ENCODE data around the gene MKRN1.

The MKRN1 gene

DNA sequence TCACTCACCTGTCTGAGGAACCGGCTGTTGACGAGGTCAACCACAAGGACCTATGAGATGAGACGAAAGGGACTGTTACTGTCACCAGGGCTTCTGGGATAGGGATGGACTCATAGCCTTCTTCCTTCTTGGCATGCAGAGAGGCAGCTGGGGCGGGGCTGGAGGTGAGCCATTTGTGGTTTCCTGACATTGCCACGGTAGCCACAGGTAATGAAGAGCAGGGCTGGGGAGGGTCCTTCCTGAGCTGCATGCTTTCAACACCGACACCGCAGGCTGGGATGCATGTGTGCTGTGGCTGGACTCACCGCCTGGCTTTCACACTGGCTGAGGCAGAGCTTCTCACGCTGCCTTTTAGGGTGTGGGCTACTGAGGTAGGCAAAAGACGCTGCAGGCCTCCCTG lies 46.4 kb upstream of the MKRN1 start:
- Histone ChIP-seq H2AFZ (ENCODE audit: low read length) (no peak overlapping the region), H3F3A (ENCODE audit: low read depth) (no peaks in the 10 kb centered on the region), H3K36me3 (ENCODE audit: insufficient read depth, low read length) (no peaks in the 10 kb centered on the region), H3K4me2 (ENCODE audit: low read depth, low read length, poor library complexity, severe bottlenecking) (peak overlapping the region; percentile 29), H3K4me1 (ENCODE audit: insufficient read depth, low read length, poor library complexity, severe bottlenecking) (peaks cover 7% of the 10 kb centered on the region), H4K20me1 (ENCODE audit: insufficient read depth, low read length, poor library complexity, severe bottlenecking) (no peaks in the 10 kb centered on the region), H3K4me3 (ENCODE audit: low read length, poor library complexity, severe bottlenecking) (no peak overlapping the region), H3K79me2 (ENCODE audit: insufficient read depth, low read length) (no peaks in the 10 kb centered on the region), H3K27me3 (ENCODE audit: insufficient read depth, low read length, poor library complexity, severe bottlenecking) (no peaks in the 10 kb centered on the region), H3K9me2 (replicated peaks; ENCODE audit: low read depth, low read length) (no peaks in the 10 kb centered on the region), H3K9me3 (ENCODE audit: insufficient read depth, low read depth, low read length) (no peaks in the 10 kb centered on the region), H3K9ac (ENCODE audit: low read depth, low read length, poor library complexity, severe bottlenecking) (no peak overlapping the region)
- TF ChIP-seq EZH2phosphoT487 (IDR thresholded peaks at IDR 0.05; ENCODE audit: borderline replicate concordance), result no peak
- TF ChIP-seq, protein P1, sequence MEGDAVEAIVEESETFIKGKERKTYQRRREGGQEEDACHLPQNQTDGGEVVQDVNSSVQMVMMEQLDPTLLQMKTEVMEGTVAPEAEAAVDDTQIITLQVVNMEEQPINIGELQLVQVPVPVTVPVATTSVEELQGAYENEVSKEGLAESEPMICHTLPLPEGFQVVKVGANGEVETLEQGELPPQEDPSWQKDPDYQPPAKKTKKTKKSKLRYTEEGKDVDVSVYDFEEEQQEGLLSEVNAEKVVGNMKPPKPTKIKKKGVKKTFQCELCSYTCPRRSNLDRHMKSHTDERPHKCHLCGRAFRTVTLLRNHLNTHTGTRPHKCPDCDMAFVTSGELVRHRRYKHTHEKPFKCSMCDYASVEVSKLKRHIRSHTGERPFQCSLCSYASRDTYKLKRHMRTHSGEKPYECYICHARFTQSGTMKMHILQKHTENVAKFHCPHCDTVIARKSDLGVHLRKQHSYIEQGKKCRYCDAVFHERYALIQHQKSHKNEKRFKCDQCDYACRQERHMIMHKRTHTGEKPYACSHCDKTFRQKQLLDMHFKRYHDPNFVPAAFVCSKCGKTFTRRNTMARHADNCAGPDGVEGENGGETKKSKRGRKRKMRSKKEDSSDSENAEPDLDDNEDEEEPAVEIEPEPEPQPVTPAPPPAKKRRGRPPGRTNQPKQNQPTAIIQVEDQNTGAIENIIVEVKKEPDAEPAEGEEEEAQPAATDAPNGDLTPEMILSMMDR (conservative IDR thresholded peaks at IDR 0.05; ENCODE audit: low read length), result no peak

DNA sequence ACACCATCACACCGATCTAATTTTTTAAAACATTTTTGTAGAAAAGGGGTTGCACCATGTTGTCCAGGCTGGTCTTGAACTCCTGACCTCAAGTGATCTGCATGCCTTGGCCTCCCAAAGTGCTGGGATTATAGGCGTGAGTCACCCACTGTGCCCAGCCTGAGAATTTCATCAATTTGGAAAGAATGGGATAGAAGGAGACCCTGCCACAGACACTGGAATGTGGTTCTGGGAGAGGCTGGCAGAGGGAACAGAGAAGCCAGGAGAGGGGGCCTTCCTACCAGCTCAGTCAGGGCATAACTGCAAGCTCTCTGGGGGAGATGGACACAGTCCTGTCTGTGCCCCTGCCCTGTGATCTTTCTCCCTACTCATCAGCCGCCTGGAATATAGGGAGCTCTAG lies 42.1 kb upstream of the MKRN1 start:
- no peaks in the 10 kb centered on the region for H3K27me3 ChIP-seq (ENCODE audit: insufficient read depth, low read length, poor library complexity, severe bottlenecking)
- H3K79me2 ChIP-seq (ENCODE audit: insufficient read depth, low read length), result no peaks in the 10 kb centered on the region
- H3K36me3 ChIP-seq (ENCODE audit: insufficient read depth, low read length), result no peaks in the 10 kb centered on the region
- no peak overlapping the region for H3K4me3 ChIP-seq (ENCODE audit: low read length, poor library complexity, severe bottlenecking)
- H3K4me2 ChIP-seq (ENCODE audit: low read depth, low read length, poor library complexity, severe bottlenecking), result no peak overlapping the region
- H3F3A ChIP-seq (ENCODE audit: low read depth), result no peaks in the 10 kb centered on the region
- H3K4me1 ChIP-seq (ENCODE audit: insufficient read depth, low read length, poor library complexity, severe bottlenecking), result peaks cover 7% of the 10 kb centered on the region
- TF ChIP-seq EZH2phosphoT487 (IDR thresholded peaks at IDR 0.05; ENCODE audit: borderline replicate concordance), result no peak
- TF ChIP-seq, protein P1 (conservative IDR thresholded peaks at IDR 0.05; ENCODE audit: low read length), result no peak
- H4K20me1 ChIP-seq (ENCODE audit: insufficient read depth, low read length, poor library complexity, severe bottlenecking), result no peaks in the 10 kb centered on the region
- H3K9ac ChIP-seq (ENCODE audit: low read depth, low read length, poor library complexity, severe bottlenecking), result no peak overlapping the region
- H3K9me2 ChIP-seq (replicated peaks; ENCODE audit: low read depth, low read length), result no peaks in the 10 kb centered on the region
- no peak overlapping the region for H2AFZ ChIP-seq (ENCODE audit: low read length)
- no peaks in the 10 kb centered on the region for H3K9me3 ChIP-seq (ENCODE audit: insufficient read depth, low read depth, low read length)

DNA sequence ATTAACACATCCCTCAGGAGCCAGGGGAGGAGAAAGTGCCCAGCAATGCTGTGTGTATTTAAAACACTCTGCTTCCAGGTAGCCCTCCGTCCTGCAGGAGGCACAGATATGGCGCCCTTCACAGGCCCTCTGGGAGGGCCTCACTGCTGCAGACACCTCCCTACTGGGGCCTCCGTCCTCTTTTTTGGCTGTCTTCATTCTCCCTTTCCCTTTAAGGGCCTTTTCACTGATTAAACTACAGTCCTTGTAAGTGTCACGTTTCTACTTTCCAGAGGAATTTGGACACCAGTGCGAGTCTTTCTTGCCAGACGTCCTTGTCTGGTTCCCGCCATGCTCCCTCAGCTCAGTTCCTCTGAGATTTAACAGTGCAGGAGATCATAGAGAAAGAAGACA lies 39.7 kb upstream of the MKRN1 start:
- no peaks in the 10 kb centered on the region for H3K4me1 ChIP-seq (ENCODE audit: insufficient read depth, low read length, poor library complexity, severe bottlenecking)
- no peaks in the 10 kb centered on the region for H3K27me3 ChIP-seq (ENCODE audit: insufficient read depth, low read length, poor library complexity, severe bottlenecking)
- no peak overlapping the region for H3K9ac ChIP-seq (ENCODE audit: low read depth, low read length, poor library complexity, severe bottlenecking)
- no peak overlapping the region for H3K4me2 ChIP-seq (ENCODE audit: low read depth, low read length, poor library complexity, severe bottlenecking)
- H4K20me1 ChIP-seq (ENCODE audit: insufficient read depth, low read length, poor library complexity, severe bottlenecking), result no peaks in the 10 kb centered on the region
- H3F3A ChIP-seq (ENCODE audit: low read depth), result no peaks in the 10 kb centered on the region
- H3K36me3 ChIP-seq (ENCODE audit: insufficient read depth, low read length), result no peaks in the 10 kb centered on the region
- no peaks in the 10 kb centered on the region for H3K79me2 ChIP-seq (ENCODE audit: insufficient read depth, low read length)
- no peak overlapping the region for H3K4me3 ChIP-seq (ENCODE audit: low read length, poor library complexity, severe bottlenecking)
- no peaks in the 10 kb centered on the region for H3K9me2 ChIP-seq (replicated peaks; ENCODE audit: low read depth, low read length)
- TF ChIP-seq EZH2phosphoT487 (IDR thresholded peaks at IDR 0.05; ENCODE audit: borderline replicate concordance), result no peak
- TF ChIP-seq, protein P1 (conservative IDR thresholded peaks at IDR 0.05; ENCODE audit: low read length), result no peak
- H2AFZ ChIP-seq (ENCODE audit: low read length), result peak overlapping the region; percentile 49; the same call in 1 of the 2 replicates
- no peaks in the 10 kb centered on the region for H3K9me3 ChIP-seq (ENCODE audit: insufficient read depth, low read depth, low read length)
